D721Med (cell line): ENCODE data around the gene ZNF76.

Experiments used
- DNase-seq: peaks from one replicate; pipeline ENCODE4 v3.0.0; 2011; ENCODE audit warnings: low spot score; ENCODE audit not compliant: insufficient read length
- FAIRE-seq: peaks from 2 replicates; lab custom pipeline; 2011; peaks lifted over from hg19 to GRCh38; lab: Jason Lieb, UNC
- CTCF ChIP-seq: IDR thresholded peaks from 2 replicates; pipeline ENCODE4 v1.5.1; 2012; ENCODE audit warnings: mild to moderate bottlenecking, control low read depth; ENCODE audit not compliant: insufficient read depth; ENCODE audit errors: missing control alignments

ZNF76 gene

GRCh38 chr6:35224720-35225119 lies 34.8 kb upstream of the ZNF76 start:
- TF ChIP-seq CTCF: no peak
- no peak for DNase-seq
- FAIRE-seq: no peak

DNA sequence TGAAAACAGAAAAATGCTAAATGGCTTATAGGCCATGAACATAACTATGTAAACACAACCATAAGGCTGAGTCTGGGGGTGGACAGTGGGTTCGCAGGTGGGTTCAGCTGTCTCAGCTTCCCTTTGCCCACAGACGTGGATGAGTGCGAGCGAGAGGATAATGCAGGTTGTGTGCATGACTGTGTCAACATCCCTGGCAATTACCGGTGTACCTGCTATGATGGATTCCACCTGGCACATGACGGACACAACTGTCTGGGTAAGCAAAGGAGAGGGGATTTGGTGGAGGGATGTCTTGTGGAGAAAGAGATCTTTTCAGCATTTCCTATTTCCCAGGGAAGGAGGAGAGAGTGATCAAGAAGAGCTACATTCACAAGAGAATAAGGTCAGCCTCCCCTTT lies 31.1 kb upstream of the ZNF76 start:
- no peak for TF ChIP-seq CTCF
- FAIRE-seq (no peak), DNase-seq (no peak)

GRCh38 chr6:35229304-35229703 lies 30.2 kb upstream of the ZNF76 start:
- TF ChIP-seq CTCF: no peak
- FAIRE-seq: no peak
- no peak for DNase-seq

DNA sequence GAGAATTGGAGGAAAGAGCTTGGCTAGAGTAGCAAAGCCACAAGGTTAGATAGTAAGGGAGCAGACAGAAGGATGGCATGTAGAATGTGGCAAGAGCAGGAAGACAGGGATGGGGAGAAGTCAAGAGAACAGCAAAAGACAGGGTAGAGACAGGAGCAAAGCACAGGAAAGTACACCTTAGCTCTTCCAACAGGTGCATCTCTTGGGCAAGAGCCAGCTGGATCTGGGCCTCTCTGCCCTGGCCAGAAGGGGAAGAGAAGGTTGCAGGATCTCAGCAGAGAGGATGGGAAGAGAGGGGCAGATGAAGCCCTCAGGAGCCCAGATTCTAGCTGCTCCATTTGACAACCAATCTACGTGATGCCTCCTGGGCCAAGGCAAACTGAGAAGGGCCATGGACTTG lies 29.0 kb upstream of the ZNF76 start:
- DNase-seq (no peak), FAIRE-seq (no peak)
- TF ChIP-seq CTCF: no peak

DNA sequence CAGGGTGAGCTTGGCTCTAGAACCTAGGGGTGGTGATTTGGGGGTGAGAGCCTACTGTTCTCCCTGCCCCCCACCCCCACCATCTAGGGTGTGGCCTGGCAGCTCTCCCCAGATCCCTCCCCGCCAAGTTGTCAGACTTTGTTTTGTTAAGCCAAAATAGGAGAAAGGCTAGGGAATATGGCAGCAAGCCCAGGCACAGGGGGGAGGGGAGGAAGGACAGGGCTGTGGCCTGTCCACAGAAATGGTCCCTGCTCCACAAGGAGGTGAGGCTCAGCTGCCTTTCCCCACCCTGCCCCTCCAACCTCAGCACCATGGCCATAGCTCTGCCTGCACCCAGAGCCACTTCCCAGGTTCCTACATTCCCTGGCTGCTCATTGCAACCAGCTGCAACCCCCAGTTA lies 28.6 kb upstream of the ZNF76 start:
- TF ChIP-seq CTCF: no peak
- DNase-seq: no peak
- FAIRE-seq: no peak

- no peak for DNase-seq
- TF ChIP-seq CTCF: no peak
- no peak for FAIRE-seq
Measured at GRCh38 chr6:35231563-35231962, 28.0 kb upstream of the ZNF76 start.

DNA sequence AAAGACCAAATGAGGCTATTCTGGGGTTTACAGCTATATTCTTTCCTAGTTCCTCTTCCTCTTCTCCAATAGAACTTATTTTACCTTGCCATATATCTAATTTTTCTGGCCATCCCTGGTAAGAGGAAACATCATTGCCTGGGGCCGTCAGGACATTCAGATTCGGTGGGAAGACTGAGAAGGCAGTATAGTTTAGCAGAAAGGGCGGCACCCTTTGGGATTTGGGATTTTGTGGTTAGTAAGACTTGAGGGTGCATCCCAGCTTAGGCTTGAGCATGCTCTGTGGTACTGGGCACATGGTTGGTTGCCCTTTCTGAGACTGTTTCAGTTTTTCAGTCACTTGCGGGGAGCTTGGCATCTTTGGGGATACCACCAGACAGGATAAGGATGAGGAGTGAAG lies 24.6 kb upstream of the ZNF76 start:
- DNase-seq (no peak), FAIRE-seq (no peak)

More for the DNA sequence above, 24.6 kb upstream of the ZNF76 start:
- TF ChIP-seq CTCF: no peak
